Neural cell (in vitro differentiated cells): Measurements from ENCODE around the gene UNC5B.

ENCODE experiments used
- CTCF ChIP-seq: fragments of 450-650 bp; IDR thresholded peaks from 2 replicates; pipeline ENCODE4 v1.5.1; 2014; ENCODE audit warnings: antibody characterized with exemption, mild to moderate bottlenecking, moderate library complexity; ENCODE audit not compliant: poor library complexity, severe bottlenecking
- EZH2 ChIP-seq: fragments of 200-600, 300-800 bp; shearing (Covaris generic), sonication (generic); IDR thresholded peaks from 2 replicates; pipeline ENCODE4 v1.6.1; 2014; ENCODE audit warnings: antibody characterized with exemption, low read length, borderline replicate concordance, mild to moderate bottlenecking; ENCODE audit not compliant: insufficient read depth, poor library complexity, severe bottlenecking
- MXI1 ChIP-seq: fragments of 450-650 bp; conservative IDR thresholded peaks from 2 replicates; pipeline ENCODE4 v1.6.1; 2014; ENCODE audit warnings: antibody characterized with exemption, mild to moderate bottlenecking; ENCODE audit not compliant: poor library complexity, severe bottlenecking
- POLR2AphosphoS5 ChIP-seq: IDR thresholded peaks from 2 replicates; pipeline ENCODE4 v1.6.1; 2012
- RAD21 ChIP-seq: fragments of 450-650 bp; conservative IDR thresholded peaks from 2 replicates; pipeline ENCODE4 v1.6.1; 2014; ENCODE audit warnings: antibody characterized with exemption, mild to moderate bottlenecking, moderate library complexity
- REST ChIP-seq: IDR thresholded peaks from 2 replicates; pipeline ENCODE4 v1.6.1; 2012; ENCODE audit warnings: borderline replicate concordance
- SMC3 ChIP-seq: fragments of 450-650 bp; conservative IDR thresholded peaks from 2 replicates; pipeline ENCODE4 v1.6.1; 2014; ENCODE audit warnings: antibody characterized with exemption, mild to moderate bottlenecking, moderate library complexity; ENCODE audit not compliant: poor library complexity

GRCh38 chr10:71319042-71319799 is 106.9 kb downstream of the UNC5B start, which contains the start of gene SLC29A3:
- peak; percentile 83 for TF ChIP-seq CTCF
- peak; percentile 70 for TF ChIP-seq POLR2AphosphoS5
- TF ChIP-seq RAD21, result peak; percentile 76
- TF ChIP-seq EZH2, result no peak
- peak; percentile 78 for TF ChIP-seq SMC3
- TF ChIP-seq MXI1, result peak; percentile 68
- no peak for TF ChIP-seq REST
